SKM-1 (cell line): ENCODE measurements around the gene EIF4E2.

Source experiments
- DNase-seq: peaks from one replicate; lab custom pipeline; 2025; ENCODE audit not compliant: unreplicated experiment; lab: John Stamatoyannopoulos, UW

Gene EIF4E2

GRCh38 chr2:232537079-232537478 is 13.4 kb upstream of the EIF4E2 start:
- no peak for DNase-seq

- DNase-seq = no peak
Measured at GRCh38 chr2:232537499-232537898, 13.0 kb upstream of the EIF4E2 start.

- DNase-seq = no peak
Measured at GRCh38 chr2:232538671-232539070, 11.8 kb upstream of the EIF4E2 start.

- DNase-seq = no peak
Measured at GRCh38 chr2:232539298-232540231, 10.9 kb upstream of the EIF4E2 start, which contains the start of gene CHRNG. CHRNG (plus strand) TSS chr2:232539692; CDS start chr2:232539748, 56 bp downstream.

GRCh38 chr2:232540441-232541041 is 9.9 kb upstream of the EIF4E2 start:
- DNase-seq = no peak

- no peak for DNase-seq
Measured at GRCh38 chr2:232541195-232541960, 9.1 kb upstream of the EIF4E2 start.

GRCh38 chr2:232541961-232542714 is 8.4 kb upstream of the EIF4E2 start:
- DNase-seq = no peak

- DNase-seq = no peak
Measured at GRCh38 chr2:232542715-232543467, 7.6 kb upstream of the EIF4E2 start.

- no peak for DNase-seq
Measured at GRCh38 chr2:232543491-232543890, 7.0 kb upstream of the EIF4E2 start.

- DNase-seq = no peak
Measured at GRCh38 chr2:232543928-232544631, 6.4 kb upstream of the EIF4E2 start.

- DNase-seq = no peak
Measured at GRCh38 chr2:232544674-232545073, 5.8 kb upstream of the EIF4E2 start.

GRCh38 chr2:232545511-232546375 is 4.7 kb upstream of the EIF4E2 start:
- no peak for DNase-seq

GRCh38 chr2:232547991-232548390 is 2.5 kb upstream of the EIF4E2 start:
- no peak for DNase-seq

GRCh38 chr2:232549655-232550353 is 685 bp upstream of the EIF4E2 start:
- peak; percentile 24 for DNase-seq

- DNase-seq = no peak
Measured at GRCh38 chr2:232551250-232551638, 755 bp downstream of the EIF4E2 start.

GRCh38 chr2:232551776-232552175 is 1.3 kb downstream of the EIF4E2 start:
- DNase-seq = no peak

- no peak for DNase-seq
Measured at GRCh38 chr2:232556426-232556825, 5.9 kb downstream of the EIF4E2 start.
